ENCODE results near the gene SPIRE2.

GRCh38 chr16:89890886-89891657, 62.8 kb downstream of the SPIRE2 start:
- TF ChIP-seq CTCF (IDR thresholded peaks at IDR 0.05) = no peak
- TF ChIP-seq POLR2A (IDR thresholded peaks at IDR 0.05) = no peak
- no peak for TF ChIP-seq POLR2AphosphoS5 (IDR thresholded peaks at IDR 0.05)
- TF ChIP-seq EP300 (IDR thresholded peaks at IDR 0.05) = no peak

Data from sigmoid colon (tissue), 4 donors.